SK-N-SH (cell line): ENCODE measurements around the gene NKAIN4. TPM values are rescaled to one million over a fixed set of nuclear protein-coding genes. Genes with fewer than 3 reads are reported as not detected.

Experiments
- CTCF ChIA-PET: fragments of 300-600, 350-600 bp; formaldehyde crosslinking; extraction: SDS; loops from one replicate; lab custom pipeline; 2021; lab: Yijun Ruan, JAX
- POLR2A ChIA-PET: fragments of 350-600 bp; sonication (Branson Sonifier 250); formaldehyde crosslinking; extraction: SDS; loops from one replicate; lab custom pipeline; 2020; ENCODE audit warnings: antibody characterized with exemption, inconsistent platforms; lab: Yijun Ruan, JAX
- DNase-seq: peaks from one replicate; pipeline ENCODE4 v3.0.0; 2012
- H2AFZ ChIP-seq: fragments of 200-600 bp; sonication (generic); 2 replicates; pipeline ENCODE4 v1.8.1; 2016; ENCODE audit warnings: antibody characterized with exemption, mild to moderate bottlenecking, low read depth
- H3F3A ChIP-seq: fragments of 200-600 bp; sonication (generic); replicated peaks from 2 replicates; pipeline ENCODE3; 2016; ENCODE audit warnings: antibody characterized with exemption, mild to moderate bottlenecking; ENCODE audit not compliant: insufficient read depth
- H3K27ac ChIP-seq, 2 experiments: fragments of 200-500 bp in 1 of 2; fragments of 200-600 bp in 1 of 2; sonication (Bioruptor generic) in 1 of 2; sonication (generic), shearing (Covaris generic) in 1 of 2; 2 replicates each; pipeline versions ENCODE4 v1.5.1 to v1.6.1; 2014 to 2016; ENCODE audit warnings: low read depth in 2 of 2, inconsistent platforms in 1 of 2, low read length in 1 of 2, mild to moderate bottlenecking in 1 of 2, mixed read lengths in 1 of 2
- H3K27me3 ChIP-seq: fragments of 200-600 bp; sonication (generic), shearing (Covaris generic); 2 replicates; pipeline ENCODE4 v1.6.1; 2016; ENCODE audit warnings: mixed run types; ENCODE audit not compliant: insufficient read depth
- H3K36me3 ChIP-seq, 2 experiments: fragments of 200-500 bp in 1 of 2; fragments of 200-600 bp in 1 of 2; sonication (Bioruptor generic) in 1 of 2; sonication (generic) in 1 of 2; replicated peaks in 1 of 2; 2 replicates each; pipeline versions ENCODE3 to v1.5.1; 2014 to 2016; ENCODE audit warnings: low read length in 1 of 2, mild to moderate bottlenecking in 1 of 2; ENCODE audit not compliant: insufficient read depth in 2 of 2, control insufficient read depth in 1 of 2
- H3K4me1 ChIP-seq, 2 experiments: fragments of 200-500 bp in 1 of 2; fragments of 200-600 bp in 1 of 2; sonication (Bioruptor generic) in 1 of 2; sonication (generic), shearing (Covaris generic) in 1 of 2; 2 replicates each; pipeline versions ENCODE4 v1.5.1 to v1.6.1; 2014 to 2016; ENCODE audit warnings: low read depth in 1 of 2, low read length in 1 of 2, mixed run types in 1 of 2; ENCODE audit not compliant: insufficient read depth in 2 of 2, control insufficient read depth in 1 of 2
- H3K4me2 ChIP-seq: fragments of 200-600 bp; sonication (generic), shearing (Covaris generic); 2 replicates; pipeline ENCODE4 v1.6.1; 2017; ENCODE audit warnings: mixed run types
- H3K4me3 ChIP-seq, 2 experiments: fragments of 200-500 bp in 1 of 2; fragments of 200-600 bp in 1 of 2; sonication (Bioruptor generic) in 1 of 2; sonication (generic), shearing (Covaris generic) in 1 of 2; 2 replicates each; pipeline versions ENCODE4 v1.5.1 to v1.8.1; 2014 to 2016; ENCODE audit warnings: low read depth in 2 of 2, inconsistent platforms in 1 of 2, low read length in 1 of 2, mild to moderate bottlenecking in 1 of 2, mixed read lengths in 1 of 2, moderate library complexity in 1 of 2
- H3K79me2 ChIP-seq: fragments of 200-600 bp; sonication (generic); 2 replicates; pipeline ENCODE4 v1.8.1; 2017; ENCODE audit warnings: mild to moderate bottlenecking; ENCODE audit not compliant: insufficient read depth
- H3K9ac ChIP-seq: fragments of 200-600 bp; sonication (generic); 2 replicates; pipeline ENCODE4 v1.6.1; 2017; ENCODE audit warnings: mixed run types
- H3K9me2 ChIP-seq: fragments of 200-600 bp; sonication (generic); 2 replicates; pipeline ENCODE4 v1.6.1; 2017; ENCODE audit warnings: mixed run types
- H3K9me3 ChIP-seq: fragments of 200-600 bp; sonication (generic); 2 replicates; pipeline ENCODE4 v1.6.1; 2017; ENCODE audit warnings: mixed run types, mild to moderate bottlenecking, moderate library complexity
- H4K20me1 ChIP-seq: fragments of 200-600 bp; sonication (generic); 2 replicates; pipeline ENCODE4 v1.6.1; 2017; ENCODE audit warnings: mild to moderate bottlenecking, mixed run types; ENCODE audit not compliant: insufficient read depth
- CHD2 ChIP-seq: fragments of 150-350 bp; IDR thresholded peaks from 2 replicates; pipeline ENCODE4 v1.6.1; 2018; ENCODE audit warnings: low read length; ENCODE audit not compliant: partially characterized antibody
- GABPA ChIP-seq: IDR thresholded peaks from 2 replicates; pipeline ENCODE4 v1.4.0; 2012; ENCODE audit warnings: low read depth, mild to moderate bottlenecking
- GATA2 ChIP-seq: sonication (generic); formaldehyde crosslinking; IDR thresholded peaks from 2 replicates; pipeline ENCODE4 v1.5.0; 2020; ENCODE audit warnings: mild to moderate bottlenecking, missing genetic modification reagents
- NFIC ChIP-seq: IDR thresholded peaks from 2 replicates; pipeline ENCODE4 v1.4.0; 2012; ENCODE audit warnings: borderline replicate concordance
- NRF1 ChIP-seq: IDR thresholded peaks from 2 replicates; pipeline ENCODE4 v1.6.1; 2012; ENCODE audit warnings: low read depth, mild to moderate bottlenecking, low read length
- POLR2AphosphoS5 ChIP-seq: IDR thresholded peaks from 2 replicates; pipeline ENCODE4 v1.6.1; 2012; ENCODE audit warnings: low read depth, low read length
- RAD21 ChIP-seq: IDR thresholded peaks from 2 replicates; pipeline ENCODE4 v1.6.1; 2012; ENCODE audit warnings: mild to moderate bottlenecking, low read length
- RXRA ChIP-seq: IDR thresholded peaks from 2 replicates; pipeline ENCODE4 v1.4.0; 2012; ENCODE audit warnings: low read depth, mild to moderate bottlenecking, borderline replicate concordance
- SIN3A ChIP-seq: IDR thresholded peaks from 2 replicates; pipeline ENCODE4 v1.6.1; 2012; ENCODE audit warnings: low read depth, mild to moderate bottlenecking, low read length, moderate library complexity, borderline replicate concordance
- TAF1 ChIP-seq: IDR thresholded peaks from 2 replicates; pipeline ENCODE4 v1.6.1; 2012; ENCODE audit warnings: low read depth, mild to moderate bottlenecking, low read length, moderate library complexity, borderline replicate concordance
- TCF12 ChIP-seq: IDR thresholded peaks from 2 replicates; pipeline ENCODE4 v1.4.0; 2012
- WGBS: methylation state at CpG from one replicate; pipeline ENCODE4 v1.1.6; 2017; ENCODE audit warnings: low lambda C conversion rate; 5-methylcytosine and 5-hydroxymethylcytosine counted together
- polyA plus RNA-seq, 3 experiments: library from polyadenylated mRNA; depleted of rRNA; stranded (reverse); fragments of >200 nt; gene quantifications; 2 replicates each; pipeline ENCODE4 v1.2.3, GENCODE V29; 2012
- TF ChIP-seq, protein P1 (sequence below): fragments of 200-600 bp; sonication (generic); IDR thresholded peaks from 2 replicates; pipeline ENCODE4 v1.6.1; 2017; ENCODE audit warnings: antibody characterized with exemption, mild to moderate bottlenecking, moderate library complexity
- TF ChIP-seq, protein P2 (sequence below): fragments of 150-350 bp; IDR thresholded peaks from 2 replicates; pipeline ENCODE4 v1.6.1; 2017; ENCODE audit warnings: antibody characterized with exemption, low read length, low read depth, borderline replicate concordance
- TF ChIP-seq, protein P3 (sequence below): IDR thresholded peaks from 2 replicates; pipeline ENCODE4; 2012
- TF ChIP-seq, protein P4 (sequence below): fragments of 150-350 bp; IDR thresholded peaks from 2 replicates; pipeline ENCODE4 v1.6.1; 2016; ENCODE audit warnings: mild to moderate bottlenecking, low read depth, low read length
- TF ChIP-seq, protein P5 (sequence below): IDR thresholded peaks from 2 replicates; pipeline ENCODE4 v1.4.0; 2012; ENCODE audit warnings: low read depth, borderline replicate concordance

NKAIN4 gene
- polyA plus RNA-seq, 1 of the 3 experiments (the other 2 are of a cell fraction): not detected

DNA sequence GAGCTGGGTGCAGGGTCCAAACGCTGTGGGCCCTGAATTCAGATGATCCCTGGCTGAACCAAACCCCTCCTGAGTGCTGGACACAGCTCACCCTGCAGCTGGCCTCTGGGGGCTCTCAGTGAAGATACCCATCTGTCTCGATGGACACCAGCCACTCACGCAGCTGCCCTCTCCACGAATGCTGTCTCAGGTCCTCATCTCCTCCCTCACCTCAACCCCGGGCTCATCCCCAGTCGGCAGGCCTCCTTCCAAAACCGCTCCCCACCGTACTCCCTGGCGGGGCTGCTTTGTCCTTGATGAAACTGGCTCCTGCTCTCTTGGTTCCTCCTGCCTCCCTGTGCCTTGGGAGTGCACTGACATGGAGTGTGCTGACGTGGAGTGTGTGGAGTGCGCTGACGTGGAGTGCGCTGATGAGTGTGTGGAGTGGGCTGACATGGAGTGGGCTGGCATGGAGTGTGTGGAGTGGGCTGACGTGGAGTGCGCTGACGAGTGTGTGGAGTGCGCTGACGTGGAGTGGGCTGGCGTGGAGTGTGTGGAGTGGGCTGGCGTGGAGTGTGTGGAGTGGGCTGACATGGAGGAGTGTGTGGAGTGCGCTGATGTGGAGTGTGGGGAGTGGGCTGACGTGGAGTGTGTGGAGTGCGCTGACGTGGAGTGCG lies 34.3 kb downstream of the NKAIN4 start (continued):
- TF ChIP-seq, protein P1, sequence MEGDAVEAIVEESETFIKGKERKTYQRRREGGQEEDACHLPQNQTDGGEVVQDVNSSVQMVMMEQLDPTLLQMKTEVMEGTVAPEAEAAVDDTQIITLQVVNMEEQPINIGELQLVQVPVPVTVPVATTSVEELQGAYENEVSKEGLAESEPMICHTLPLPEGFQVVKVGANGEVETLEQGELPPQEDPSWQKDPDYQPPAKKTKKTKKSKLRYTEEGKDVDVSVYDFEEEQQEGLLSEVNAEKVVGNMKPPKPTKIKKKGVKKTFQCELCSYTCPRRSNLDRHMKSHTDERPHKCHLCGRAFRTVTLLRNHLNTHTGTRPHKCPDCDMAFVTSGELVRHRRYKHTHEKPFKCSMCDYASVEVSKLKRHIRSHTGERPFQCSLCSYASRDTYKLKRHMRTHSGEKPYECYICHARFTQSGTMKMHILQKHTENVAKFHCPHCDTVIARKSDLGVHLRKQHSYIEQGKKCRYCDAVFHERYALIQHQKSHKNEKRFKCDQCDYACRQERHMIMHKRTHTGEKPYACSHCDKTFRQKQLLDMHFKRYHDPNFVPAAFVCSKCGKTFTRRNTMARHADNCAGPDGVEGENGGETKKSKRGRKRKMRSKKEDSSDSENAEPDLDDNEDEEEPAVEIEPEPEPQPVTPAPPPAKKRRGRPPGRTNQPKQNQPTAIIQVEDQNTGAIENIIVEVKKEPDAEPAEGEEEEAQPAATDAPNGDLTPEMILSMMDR: no peak
- TF ChIP-seq, protein P2, sequence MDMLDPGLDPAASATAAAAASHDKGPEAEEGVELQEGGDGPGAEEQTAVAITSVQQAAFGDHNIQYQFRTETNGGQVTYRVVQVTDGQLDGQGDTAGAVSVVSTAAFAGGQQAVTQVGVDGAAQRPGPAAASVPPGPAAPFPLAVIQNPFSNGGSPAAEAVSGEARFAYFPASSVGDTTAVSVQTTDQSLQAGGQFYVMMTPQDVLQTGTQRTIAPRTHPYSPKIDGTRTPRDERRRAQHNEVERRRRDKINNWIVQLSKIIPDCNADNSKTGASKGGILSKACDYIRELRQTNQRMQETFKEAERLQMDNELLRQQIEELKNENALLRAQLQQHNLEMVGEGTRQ: no peak

DNA sequence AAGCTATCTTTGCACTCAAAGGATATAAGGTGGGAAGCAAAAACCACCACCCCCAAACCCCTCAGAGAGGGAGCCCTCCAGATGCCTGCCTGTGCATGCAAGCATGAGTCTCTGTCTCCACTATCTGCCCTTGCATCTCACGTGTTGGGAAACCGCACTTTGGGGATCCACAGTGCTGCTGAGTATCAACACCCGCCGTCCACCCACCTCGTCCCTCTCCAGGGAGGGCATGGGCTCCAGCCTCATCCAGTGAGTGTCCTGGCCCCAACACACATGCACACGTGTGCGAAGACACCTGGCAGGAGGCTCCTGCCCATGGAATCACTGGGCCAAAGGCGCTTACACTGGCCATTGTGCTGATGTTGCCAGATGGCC lies 34.8 kb downstream of the NKAIN4 start:
- WGBS: 56% methylated on average over 7 of the region's 8 CpGs
- Histone ChIP-seq H3K9me2 (no peaks in the 10 kb centered on the region), H3K4me3 (no peak overlapping the region), H3K9me3 (no peaks in the 10 kb centered on the region), H3K4me2 (no peak overlapping the region), H4K20me1 (peaks cover 6% of the 10 kb centered on the region), H3F3A (no peaks in the 10 kb centered on the region), H3K9ac (no peak overlapping the region), H3K79me2 (peaks cover 13% of the 10 kb centered on the region), H3K36me3 (peaks cover 1 to 3% of the 10 kb centered on the region in 2 experiments), H3K4me1 (peaks cover 7 to 32% of the 10 kb centered on the region in 2 experiments; a peak in 3 of 4 replicates), H2AFZ (no peak overlapping the region), H3K27ac (no peak overlapping the region), H3K27me3 (0 out of 2 replicates have a peak, but pooled peaks cover 6% of the 10 kb centered on the region)
- TF ChIP-seq NRF1 (no peak), TCF12 (no peak), POLR2AphosphoS5 (no peak), RAD21 (no peak), CHD2 (no peak), SIN3A (no peak), GABPA (no peak), NFIC (no peak), RXRA (no peak), TAF1 (no peak), GATA2 (CRISPR knock-in tag) (no peak)
- TF ChIP-seq, protein P3, sequence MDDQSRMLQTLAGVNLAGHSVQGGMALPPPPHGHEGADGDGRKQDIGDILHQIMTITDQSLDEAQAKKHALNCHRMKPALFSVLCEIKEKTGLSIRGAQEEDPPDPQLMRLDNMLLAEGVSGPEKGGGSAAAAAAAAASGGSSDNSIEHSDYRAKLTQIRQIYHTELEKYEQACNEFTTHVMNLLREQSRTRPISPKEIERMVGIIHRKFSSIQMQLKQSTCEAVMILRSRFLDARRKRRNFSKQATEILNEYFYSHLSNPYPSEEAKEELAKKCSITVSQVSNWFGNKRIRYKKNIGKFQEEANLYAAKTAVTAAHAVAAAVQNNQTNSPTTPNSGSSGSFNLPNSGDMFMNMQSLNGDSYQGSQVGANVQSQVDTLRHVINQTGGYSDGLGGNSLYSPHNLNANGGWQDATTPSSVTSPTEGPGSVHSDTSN: no peak
- TF ChIP-seq, protein P4, sequence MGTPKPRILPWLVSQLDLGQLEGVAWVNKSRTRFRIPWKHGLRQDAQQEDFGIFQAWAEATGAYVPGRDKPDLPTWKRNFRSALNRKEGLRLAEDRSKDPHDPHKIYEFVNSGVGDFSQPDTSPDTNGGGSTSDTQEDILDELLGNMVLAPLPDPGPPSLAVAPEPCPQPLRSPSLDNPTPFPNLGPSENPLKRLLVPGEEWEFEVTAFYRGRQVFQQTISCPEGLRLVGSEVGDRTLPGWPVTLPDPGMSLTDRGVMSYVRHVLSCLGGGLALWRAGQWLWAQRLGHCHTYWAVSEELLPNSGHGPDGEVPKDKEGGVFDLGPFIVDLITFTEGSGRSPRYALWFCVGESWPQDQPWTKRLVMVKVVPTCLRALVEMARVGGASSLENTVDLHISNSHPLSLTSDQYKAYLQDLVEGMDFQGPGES: no peak
- TF ChIP-seq, protein P5, sequence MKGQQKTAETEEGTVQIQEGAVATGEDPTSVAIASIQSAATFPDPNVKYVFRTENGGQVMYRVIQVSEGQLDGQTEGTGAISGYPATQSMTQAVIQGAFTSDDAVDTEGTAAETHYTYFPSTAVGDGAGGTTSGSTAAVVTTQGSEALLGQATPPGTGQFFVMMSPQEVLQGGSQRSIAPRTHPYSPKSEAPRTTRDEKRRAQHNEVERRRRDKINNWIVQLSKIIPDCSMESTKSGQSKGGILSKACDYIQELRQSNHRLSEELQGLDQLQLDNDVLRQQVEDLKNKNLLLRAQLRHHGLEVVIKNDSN: no peak
- ChIA-PET CTCF (interaction anchor here (1.2 to 2.1 kb wide), 2 partner anchors 12 to 33 kb away, joined by 5 read pairs; no protein-coding TSS in a partner anchor), POLR2A (no interaction called here)
- no peak for DNase-seq
